NCI-H2196 (cell line): ENCODE results near the gene CCDC57.

ENCODE experiments used
- DNase-seq: peaks from one replicate; lab custom pipeline; 2025; ENCODE audit not compliant: unreplicated experiment; lab: John Stamatoyannopoulos, UW

CCDC57 gene

DNA sequence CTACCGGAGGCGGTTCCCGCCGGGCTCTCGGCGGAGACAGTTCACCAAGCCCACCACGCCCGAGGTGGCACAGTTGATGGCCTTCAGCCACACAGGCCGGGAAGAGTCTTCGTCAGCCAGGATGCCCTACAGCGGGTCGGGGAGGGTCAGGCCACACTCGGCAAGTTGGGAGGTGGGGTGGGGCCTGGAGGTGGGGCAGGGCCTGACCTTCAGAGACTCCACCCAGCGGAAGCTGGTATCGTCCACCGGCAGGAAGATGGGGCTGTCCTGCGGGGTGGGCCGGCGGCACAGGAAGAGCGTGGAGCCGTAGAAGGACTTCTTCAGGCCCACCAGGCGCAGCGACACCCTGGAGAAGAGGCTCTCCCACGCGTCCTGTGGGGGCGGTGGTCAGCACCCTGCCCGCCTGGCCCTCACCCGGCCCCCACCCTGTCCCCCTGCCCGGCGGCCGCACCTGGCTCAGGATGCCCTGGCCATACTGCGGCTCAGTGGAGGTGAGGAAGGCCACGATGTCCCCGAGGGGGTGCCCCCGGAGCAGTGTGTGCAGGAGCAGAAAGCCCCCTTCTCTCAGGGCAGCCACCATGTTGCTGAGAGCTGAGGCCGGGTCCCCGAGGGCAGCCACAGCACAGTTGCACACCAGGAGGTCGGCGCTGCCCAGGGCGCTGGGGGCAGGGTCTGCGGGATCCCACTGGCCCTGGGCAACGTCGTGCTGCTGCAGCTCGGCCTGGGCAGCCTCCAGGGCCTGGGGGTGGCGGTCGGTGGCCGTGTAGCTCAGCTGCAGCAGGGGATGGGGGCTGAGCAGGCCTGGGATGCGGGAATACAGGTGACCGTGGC, 127.4 kb downstream of the CCDC57 start:
- no peak for DNase-seq

DNA sequence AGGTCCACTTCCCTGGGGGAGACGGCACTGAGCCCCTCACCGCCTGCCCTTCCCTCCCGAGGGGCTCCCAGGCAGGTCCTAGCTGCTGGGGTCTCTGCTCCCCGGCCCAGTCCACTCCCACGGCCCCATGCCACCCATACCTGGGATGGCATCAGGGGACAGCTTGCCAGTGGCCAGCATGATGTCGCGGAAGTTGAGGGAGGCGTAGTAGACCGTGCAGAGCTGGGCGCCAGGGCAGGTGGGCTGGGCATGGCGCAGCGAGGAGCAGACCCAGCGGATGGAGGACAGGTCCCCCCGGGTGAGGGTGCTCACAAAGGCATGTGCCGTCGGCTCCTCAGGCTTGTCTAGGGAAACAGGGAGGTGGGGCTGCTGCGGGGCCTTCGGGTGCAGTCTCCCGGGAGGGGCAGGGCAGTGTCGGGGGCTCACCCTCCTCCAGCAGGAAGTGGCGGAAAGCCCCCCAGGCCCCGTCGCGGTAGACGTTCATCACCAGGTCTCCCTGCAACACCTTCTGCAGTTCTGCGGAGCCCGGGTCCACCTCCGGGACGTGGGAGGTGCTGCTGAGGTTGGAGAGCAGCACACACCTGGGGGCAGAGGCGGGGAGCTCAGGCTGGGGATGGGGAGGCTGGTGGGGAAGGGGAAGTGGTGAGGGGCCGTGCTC, 128.1 kb downstream of the CCDC57 start:
- no peak for DNase-seq

DNA sequence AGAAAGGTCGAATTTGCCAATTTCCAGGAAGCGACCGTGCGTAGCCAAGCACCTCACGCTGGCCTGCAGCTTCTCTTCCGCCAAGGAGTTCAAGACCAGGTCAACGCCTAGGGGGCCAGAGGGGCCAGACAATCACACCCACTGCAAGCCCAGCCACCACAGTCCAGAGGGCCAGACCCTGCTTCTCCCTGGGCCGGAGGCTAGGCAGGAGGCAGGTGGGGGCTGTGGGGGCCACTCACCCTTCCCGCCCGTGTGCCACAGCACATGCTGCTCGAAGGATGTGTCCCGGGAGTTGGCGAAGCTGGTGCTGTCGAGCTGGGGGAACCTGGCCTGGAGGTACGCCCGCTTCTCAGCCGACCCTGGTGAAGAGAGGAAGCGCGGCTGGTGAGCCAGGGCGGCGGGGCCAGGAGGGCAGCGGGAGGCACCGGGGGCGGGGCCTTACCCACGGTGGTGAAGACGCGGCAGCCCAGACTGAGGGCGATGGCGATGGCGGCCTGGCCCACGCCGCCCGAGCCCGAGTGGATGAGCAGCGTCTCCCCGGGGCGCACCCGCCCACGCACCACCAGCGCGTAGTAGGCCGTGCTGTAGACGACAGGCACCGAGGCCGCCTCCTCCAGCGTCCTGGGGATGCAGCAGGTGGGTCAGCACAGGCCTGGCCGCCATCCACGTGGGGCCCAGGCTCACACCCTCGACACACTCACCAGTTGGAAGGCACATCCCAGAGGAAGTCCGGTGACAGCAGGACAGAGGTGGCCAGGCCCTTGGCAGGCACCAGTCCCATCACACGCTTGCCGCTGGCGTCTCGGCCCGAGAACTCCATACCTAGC, 128.9 kb downstream of the CCDC57 start:
- no peak for DNase-seq

DNA sequence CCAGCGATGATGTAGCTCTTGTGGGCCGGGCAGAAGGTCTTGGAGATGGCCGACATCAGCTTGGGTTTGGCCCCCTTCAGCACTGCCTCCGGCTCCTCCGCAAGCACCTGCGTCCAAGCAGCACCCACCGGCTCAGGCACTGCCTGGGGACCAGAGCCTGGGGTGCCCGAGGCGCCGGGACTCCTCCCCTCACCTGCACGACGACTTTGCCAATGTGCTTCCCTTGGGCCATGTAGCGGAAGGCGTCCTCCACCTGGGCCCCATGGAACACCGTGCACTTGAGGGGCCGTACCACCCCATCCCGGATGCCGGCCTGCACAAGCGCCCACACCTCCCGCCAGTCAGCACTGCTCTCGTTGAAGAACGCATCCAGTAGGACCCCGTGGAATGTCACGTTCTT, 129.6 kb downstream of the CCDC57 start:
- DNase-seq: no peak

DNA sequence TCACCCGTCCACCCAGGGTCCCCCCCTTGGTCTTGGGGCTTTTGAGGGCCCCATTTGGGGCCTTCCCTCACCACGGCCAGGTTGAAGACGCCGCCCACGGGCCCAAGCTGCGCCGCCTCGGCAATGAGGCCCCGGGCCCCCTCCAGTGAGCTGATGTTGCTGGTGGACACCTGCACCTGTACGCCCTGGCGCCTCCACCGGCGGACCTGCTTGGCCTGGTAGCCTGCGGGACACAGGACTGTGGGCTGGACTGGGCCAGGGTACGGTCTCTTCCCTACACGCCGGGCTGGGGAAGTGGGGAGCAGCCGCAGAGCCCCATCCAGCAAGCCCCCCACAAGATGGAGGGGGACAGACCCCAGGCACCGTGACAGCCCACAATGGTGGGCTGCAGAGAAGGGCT, 130.2 kb downstream of the CCDC57 start:
- DNase-seq: no peak

DNA sequence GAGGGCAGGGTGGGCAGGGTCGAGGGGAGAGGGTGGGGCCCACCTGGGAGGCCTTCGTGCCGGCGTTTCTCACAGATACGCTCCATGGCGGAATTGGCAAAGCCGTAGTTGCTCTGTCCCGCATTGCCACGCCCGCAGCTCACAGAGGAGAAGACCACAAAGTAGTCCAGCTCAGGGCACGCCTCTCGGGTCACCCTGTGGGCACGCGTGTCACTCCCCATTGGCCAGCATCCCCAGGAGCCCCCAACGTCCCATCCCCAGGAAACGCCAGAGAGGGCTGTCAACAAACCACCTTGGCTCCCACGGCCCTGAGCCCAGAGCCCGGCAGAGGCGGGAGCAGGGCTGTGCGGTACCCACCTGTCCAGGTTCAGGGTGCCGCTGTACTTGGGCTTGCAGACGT, 130.7 kb downstream of the CCDC57 start:
- no peak for DNase-seq

DNA sequence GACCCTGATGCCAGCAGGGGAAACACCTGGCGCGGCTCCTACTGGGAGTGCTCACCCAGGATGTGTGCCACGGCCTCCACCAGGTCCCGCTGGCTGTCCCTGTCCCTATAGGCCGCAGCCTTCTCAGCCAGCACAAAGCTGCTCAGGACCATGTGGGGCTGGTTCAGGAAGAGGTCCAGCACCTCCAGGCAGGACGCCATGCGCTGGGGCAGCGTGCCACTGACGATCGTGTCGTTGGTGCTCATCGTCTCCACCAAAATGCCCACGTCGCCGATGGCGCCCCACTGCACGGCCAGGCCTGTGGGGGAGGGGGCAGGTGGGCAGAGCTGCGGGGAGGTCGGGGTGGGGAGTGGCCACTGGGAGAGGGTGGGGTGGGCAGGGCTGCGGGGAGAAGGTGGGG, 131.1 kb downstream of the CCDC57 start:
- no peak for DNase-seq

DNA sequence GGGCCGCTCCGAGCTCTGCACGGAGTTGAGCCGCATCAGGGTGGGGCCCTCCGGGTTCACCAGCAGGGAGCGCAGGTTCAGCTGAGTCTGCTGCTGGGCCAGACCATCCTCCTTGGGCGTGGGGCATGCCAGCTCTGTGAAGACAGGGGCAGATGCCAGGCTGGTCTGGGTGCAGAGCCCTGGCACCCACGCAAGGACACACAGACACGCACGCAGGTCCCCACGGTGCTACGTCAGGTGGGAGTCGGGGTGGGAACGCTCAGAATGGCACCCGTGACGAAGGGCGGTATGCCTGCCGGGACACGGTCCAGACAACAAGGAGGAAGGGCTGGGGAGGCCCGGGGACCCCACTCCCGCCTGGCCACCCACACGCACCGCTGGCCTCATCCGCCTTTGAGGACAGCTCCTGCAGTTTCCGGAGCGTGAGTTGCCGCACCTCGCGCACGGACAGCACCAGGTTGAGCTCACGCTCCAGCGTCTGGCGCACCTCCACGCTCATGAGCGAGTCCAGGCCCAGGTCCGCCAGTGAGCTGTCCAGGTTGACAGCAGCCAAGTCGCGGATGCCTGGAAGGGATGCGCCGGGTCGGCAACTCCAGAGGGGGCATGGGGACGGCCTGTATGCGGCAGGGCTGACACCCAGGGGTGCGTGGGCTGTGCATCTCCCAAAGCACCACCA, 131.7 kb downstream of the CCDC57 start:
- no peak for DNase-seq

DNA sequence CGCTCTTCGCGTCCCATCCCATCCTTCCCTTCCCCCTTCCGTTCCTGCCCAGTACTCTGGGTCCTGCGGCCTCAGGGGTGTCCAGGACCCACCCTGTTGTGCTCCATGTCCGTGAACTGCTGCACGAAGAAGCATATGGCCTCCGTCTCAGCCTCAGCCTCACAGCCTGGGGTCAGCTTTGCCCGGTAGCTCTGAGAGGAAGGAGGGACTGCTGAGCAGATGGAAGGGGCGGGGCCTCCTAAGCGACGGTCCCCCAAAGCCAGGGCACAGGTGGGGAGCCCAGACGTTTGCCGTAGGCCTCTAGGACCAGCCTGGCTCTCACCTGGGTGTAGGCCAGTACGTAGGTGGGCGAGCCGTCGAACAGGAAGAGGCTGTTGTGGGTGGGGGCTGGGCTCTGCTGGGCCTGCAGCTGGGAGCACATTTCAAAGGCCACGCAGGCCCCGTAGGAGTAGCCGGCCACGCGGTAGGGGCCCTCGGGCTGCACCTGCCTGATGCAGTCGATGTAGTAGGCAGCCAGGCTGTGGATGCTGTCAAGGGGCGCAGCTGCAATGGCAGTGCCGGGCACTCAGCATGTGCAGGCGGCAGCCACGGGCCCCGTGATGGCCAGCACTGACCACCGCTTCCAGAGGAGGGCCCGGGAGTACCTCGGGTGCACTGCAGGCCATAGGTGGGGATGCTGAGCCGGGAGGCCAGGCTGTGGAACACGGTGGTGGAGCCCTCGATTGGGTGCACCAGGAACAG, 132.4 kb downstream of the CCDC57 start:
- no peak for DNase-seq

DNA sequence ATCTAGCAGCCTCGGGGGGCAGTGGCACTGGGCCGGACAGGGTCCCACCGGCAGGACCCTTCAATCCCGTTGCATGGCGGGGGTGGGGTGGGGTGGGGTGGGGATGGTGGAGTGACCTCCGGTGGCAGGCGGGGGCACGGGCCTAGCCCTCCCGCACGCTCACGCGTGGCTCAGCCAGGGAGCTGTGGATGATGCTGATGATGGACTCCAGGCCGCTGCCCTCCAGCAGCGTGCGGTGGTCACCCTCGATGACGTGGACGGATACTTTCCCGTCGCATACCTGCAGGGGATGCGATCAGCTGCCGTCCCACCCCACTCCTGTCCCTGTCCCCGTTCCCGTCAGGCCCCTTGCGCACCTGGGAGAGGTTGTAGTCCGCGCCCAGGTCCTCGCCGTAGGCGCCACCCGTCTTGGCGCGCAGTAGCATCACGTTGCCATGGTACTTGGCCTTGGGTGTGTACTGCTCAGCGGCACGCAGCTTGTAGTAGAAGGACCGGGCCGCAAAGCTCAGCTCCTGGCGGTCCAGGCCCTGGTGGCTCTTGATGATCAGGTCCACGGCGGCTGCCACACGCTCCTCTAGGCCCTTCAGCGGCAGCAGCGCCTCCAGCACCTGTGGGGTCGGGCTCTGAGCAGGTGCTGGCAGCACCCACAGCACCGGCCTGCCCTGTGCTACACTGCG, 133.5 kb downstream of the CCDC57 start:
- no peak for DNase-seq

DNA sequence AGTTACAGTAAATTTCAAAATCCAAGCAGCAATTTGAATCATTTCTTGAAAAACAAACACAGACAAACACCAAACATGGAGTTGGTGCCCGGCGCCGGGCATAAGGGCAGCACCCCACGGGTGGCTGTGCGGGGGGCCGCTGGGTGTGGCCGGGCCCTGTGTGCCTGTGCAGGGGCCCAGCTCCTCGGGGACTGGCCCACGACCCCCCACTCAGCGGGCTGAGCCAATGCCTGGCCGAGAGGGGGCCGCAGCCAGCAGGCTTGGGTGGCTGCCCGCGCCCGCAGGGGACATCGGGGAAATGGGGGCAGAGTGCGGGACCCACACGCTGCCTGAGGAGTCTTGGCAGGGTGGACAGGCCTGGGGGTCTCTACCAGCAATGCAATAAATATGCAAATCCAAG, 134.2 kb downstream of the CCDC57 start:
- no peak for DNase-seq

DNA sequence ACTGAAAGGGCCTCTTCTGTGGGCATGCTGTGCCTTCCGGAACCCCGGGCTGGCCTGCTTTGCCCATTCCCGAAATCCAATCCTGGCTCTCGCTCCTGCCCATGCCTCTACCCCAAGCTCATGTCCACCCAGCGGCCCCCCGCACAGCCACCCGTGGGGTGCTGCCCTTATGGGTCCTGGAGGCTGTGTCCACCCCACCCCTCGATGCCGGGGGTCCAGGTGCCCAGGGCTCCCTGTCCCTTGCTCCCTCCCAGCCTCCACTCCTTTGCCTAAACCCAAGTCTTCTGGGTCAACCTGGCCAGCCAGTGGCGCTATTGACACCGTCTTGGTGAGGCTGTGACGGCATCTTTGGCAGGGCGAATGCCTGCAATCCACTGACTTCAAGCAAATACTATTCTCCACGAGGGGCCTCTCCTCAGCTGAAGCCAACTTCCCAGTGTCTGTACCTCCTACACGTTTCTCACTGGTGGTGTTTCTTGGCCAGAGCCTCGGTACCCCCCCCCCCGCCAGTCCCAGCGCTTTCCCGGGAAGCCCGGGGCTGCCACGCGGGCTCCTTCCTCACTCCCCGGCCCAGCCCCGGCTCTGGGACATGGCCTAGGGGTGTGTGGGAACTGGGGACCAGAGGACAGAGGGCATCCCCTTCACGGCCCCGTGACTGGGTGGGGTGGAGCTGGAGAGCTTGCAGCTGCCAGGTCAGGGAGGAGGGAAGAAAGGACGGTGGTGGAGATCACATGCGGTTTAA, 134.9 kb downstream of the CCDC57 start:
- no peak for DNase-seq

DNA sequence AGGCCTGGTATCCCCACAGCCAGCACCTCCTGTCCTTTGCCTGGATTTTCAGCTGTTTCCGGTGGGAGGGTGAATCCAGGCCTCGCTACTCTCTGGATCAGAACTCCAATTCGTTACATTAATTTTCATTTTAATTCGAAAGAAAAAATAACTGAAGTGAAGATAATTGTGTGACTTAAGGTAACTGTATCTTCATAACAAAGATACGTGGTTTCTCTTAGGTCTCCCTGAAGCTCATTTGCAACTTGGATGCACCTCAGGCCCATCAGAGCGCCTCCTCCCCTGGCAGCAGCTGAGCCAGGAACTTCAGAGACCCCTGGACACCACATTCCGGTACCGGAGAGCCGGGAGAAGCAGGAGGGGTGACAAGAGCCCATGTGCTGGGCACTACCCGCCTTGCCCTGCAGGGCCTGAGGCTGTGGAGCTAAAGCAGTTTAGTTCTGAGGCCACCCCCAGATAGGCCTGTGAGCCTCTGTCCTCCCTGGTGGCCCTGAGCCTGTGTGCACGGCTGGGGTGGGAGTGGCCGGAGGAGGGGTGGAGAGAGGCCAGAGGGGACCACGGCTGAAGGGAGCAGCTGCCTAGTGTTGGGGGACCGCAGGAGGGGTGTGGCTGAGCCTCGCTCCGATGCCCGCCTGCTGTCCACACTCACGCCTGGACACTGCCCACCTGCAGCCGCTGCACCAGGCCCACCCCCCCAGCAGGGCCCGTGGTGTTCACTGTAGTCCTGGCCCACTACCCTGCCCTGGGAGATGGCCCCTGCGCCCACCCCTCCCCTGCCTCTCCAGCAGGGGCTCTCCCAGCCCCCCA, 135.7 kb downstream of the CCDC57 start:
- DNase-seq: no peak

DNA sequence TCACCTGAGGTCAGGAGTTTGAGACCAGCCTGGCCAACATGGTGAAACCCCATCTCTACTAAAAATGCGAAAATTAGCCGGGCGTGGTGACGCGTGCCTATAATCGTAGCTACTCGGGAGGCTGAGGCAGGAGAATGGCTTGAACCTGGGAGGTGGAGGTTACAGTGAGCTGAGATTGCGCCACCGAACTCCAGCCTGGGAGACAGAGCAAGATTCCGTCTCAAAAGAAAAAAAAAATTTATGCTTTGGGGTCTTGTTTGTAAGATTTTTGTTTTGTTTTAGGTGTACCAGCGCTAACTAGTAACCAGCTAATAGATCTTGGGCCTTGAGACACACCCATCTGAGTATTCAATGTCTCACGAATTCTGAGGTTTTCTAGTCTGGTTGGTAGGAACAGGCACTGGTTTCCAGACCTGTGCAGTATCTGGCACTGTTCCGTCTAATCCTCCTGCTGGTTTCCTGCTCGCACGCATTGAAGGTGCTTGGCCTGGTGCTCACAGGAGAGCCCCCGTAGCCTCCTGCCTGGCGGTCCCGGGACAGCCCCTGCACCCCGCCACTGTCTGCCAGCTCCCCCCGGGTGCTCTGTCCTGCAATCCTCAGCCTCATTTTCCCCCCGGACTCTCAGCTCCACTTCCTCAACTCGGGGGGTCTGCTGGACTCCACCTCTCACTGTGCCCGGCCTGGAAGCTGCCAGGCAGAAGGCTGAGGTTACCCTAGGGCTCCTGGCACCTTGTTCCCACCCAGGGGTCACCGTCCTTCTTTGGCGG, 136.4 kb downstream of the CCDC57 start:
- DNase-seq: no peak

DNA sequence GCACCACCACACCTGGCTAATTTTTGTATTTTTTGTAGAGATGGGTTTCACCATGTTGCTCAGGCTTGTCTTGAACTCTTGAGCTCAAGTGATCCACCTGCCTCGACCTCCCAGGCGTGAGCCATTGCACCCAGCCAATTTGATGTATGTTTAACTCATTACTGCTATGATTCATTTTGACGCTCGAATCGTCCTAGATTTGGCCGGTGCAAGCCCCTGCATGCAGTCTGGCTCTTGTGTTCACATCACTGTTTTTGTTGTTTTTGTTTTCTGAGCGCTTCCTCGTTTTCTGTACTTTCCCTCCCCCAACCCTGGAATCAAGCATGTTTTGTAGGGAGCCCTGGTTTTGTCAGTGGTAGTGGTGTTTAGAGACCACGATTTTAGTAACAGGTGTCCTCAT, 139.2 kb downstream of the CCDC57 start:
- no peak for DNase-seq

DNA sequence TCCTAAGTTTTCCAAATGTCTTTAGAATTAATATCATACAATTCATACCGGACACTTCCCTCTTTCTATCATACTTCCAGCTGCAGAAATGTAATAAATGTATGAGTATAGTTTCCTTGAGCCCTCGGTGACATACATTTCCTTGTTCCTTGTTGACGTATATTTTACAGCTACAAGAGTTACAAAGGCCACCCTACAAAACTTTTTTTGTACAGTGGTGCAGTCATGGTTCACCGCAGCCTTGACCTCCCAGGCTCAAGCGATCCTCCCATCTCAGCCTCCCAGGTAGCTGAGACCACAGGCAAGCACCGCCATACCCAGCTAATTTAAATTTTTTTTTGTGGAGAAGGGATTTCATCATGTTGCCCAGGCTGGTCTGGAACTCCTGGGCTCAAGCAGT, 139.8 kb downstream of the CCDC57 start:
- no peak for DNase-seq

DNA sequence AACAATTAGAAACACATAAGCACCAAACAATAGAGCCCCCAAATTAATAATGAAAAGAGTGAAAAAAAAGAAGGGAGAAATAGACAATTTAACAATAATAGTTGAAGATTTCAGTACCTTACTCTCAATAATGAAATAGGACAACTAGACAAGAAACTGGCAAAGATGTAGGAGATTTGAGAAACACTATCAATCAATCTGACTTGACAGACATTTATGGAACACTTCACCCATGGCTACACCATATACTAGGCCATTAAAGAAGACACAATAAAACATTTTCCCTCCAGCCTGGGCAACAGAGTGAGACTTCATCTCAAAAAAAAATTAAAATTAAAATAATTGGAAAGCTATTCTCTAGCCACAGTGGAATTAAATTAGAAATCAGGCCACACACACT, 142.0 kb downstream of the CCDC57 start:
- no peak for DNase-seq
